HCEC 1CT (cell line): ENCODE results near the gene CENPS.
"Not testable (repeated sequence)": the region's sequence is repeated elsewhere in the genome, so short reads cannot be mapped to it uniquely, and the experiment has no call there.

Experiments used
- DNase-seq: peaks from one replicate; pipeline ENCODE4 v3.0.0-alpha.2; 2017

CENPS gene

DNA sequence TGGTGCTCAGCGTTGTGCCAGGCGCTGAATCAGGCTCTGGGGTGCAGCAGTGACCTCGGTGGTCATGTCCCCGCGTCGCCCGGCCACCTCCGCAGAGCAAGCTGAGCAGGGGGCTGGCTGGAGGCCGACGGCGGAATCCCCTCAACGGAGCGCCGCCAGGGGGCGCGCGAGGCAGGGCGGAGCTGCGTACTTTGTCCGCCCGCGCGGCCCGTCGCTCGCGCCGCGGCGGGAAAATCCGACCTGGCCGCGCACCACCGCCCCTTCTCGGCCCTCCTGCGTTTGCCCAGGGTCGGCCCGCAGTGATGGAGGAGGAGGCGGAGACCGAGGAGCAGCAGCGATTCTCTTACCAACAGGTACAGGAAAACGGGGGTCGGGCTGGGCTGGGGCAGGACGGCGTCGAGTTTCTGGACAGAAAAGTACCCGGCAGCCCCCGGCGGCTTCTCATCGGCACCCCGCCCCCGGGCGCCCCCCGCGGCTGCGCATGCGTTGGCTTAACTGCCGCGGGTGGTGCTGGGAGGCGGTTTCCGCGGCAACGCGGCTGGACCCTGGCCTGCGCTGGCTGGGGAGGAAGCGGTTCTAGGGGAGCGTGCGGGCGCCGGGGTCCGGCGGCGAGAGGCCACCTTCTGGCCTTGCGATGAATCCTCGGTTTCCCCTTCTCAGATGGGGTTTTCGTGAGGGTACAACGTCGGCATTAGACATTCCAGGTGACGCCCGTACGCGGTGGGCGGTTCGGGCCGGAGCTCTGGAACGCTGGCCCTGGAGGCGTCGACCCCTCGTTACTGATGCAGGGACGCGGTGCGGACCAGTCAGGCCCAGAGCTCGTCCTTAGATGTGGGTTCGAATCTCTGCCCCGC lies at the start of gene CENPS:
TSS of gene CENPS (plus strand) at position 218 of the 854 bp plus-strand sequence. CDS start at position 303, 85 bp downstream.
- peak; percentile 82 for DNase-seq

DNA sequence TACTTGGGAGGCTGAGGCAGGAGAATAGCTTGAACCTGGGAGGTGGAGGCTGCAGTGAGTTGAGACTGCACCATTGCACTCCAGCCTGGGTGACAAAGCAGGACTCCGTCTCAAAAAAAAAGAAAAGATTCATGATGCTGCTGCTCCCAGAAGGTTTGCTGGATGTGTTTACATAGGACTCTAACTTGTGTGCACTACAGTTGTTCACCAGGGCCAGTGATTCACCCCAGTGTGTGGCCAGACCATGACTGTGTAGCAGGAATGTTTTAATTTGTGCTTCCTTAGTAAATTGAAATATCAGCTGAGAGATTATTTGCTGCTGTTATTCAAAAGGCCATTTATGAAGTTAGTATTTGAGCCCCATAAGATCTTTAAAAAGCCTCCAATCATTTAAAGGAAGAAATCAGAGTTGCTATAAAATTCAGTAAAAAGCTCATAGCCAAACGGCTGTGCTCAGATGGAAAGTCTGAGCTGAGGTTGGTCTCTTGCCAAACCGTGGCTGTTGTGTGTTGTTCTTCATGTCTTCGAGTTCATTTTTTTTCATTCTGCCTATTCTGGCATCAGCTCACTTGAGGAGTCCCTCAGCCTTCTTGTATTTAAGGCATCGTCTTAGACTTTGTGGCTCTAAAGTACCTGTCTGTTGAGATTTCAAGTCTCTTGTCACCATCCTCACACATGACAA lies 49.5 kb upstream of the CENPS start:
- peak; percentile 87 for DNase-seq

GRCh38 chr1:10383630-10384029 lies 46.6 kb upstream of the CENPS start:
- no peak for DNase-seq

DNA sequence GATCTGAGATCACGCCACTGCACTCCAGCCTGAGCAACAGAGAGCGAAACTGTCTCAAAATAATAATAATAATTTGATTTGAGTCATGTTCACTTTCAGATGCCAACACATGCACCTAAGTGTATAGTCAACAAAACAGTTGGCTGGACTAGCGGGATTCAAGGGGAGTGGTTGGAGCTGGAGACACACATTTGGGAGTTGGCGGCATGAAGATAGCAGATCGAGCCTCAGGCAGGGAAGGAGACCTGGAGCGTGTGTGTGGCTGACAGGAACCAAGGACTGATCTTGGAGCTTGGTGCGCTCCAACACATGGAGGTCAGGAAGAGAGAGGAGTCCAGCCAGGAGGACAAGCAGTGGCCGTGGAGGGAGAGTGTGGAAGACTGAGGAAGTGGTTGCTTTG lies 46.0 kb upstream of the CENPS start:
- DNase-seq = no peak

GRCh38 chr1:10386761-10387676 lies 43.2 kb upstream of the CENPS start:
- DNase-seq = no peak

- DNase-seq = peak; percentile 3
Measured at GRCh38 chr1:10387677-10388386, 42.4 kb upstream of the CENPS start.

- no peak for DNase-seq
Measured at GRCh38 chr1:10388387-10388715, 41.9 kb upstream of the CENPS start.

DNA sequence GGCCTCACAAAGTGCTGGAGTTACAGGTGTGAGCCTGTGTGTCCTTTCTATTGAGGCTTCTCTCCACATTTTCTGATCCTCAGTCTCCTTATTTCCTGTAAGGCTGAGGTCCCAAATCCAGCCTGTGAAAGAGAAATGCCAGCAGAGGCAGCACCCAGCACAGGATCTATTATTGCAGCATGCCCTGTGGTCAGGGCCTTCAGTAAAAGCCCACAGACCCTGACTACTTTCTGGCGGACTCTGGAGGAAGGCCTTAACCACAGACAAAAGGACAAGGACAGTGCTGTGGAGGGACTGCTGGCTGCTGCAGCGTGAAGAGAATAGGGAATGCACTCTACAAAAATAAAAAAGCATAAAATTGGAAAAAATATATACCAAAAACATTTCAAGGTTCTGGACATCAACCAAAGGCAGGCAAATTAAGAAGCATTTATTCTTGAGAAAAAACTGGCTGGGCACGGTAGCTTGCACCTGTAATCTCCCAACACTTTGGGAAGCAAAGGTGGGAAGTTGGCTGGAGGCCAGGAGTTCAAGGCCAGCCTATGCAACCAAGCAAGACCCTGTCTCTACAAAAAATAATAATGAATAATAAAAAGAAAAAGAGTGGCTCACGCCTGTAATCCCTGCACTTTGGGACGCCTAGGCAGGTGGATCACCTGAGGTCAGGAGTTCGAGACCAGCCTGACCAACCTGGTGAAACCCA lies 40.8 kb upstream of the CENPS start:
- DNase-seq = no peak

- no peak for DNase-seq
Measured at GRCh38 chr1:10396870-10397269, 33.4 kb upstream of the CENPS start.

DNA sequence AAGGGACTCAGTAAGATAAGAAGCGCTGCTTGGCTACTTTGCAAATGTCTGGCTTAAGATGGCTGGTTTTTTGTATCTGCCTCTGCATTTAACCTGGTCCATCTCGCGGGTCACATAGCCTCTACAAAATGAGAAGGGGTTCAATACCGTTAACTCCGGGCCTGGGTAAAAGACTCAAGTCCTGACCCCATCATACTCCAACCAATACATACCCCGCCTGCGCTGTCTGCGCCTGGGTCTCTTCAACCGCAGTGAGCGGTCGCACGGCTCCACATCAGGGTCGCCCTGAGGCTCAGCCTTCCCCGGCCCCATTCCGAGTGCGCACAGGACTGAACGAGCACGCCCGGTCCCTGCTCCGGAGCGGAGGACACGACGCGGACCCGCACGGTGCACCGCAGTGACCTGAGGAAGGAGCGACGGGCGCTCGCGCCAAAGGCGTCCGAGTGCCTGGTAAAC lies 31.9 kb upstream of the CENPS start:
- DNase-seq = no peak

DNA sequence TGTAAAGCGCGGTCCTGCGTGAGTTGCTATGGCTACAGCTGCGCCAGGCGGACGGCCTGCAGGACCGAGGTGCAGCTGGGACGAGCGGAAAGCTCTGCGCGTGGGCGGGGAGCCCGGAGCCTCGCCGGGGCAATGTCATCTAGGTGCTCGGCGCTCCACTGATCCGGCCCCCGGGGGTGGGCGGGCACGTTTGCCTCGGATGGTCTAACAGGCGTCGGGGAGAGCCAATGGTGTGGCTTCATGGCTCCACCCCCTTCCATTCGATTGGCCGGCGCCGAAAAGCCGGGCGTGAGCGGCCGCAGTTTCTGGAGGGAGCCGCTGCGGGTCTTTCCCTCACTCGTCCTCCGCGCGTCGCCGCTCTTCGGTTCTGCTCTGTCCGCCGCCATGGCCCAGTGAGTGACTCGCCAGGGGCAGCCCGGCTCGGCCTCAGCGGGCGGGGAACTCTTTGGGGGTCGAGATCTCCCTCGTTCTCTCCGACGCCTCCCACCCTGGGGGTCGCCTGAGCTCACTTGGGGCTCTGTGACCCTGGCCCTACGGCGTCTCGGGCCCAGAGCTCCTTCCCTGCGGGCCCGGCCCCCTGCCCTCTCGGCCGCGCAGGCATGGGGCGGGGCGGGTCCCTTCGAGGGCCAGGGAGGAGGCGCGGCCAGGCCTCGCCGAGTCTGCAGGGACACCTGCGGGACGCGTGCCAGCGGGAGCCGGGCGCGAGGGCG lies 31.3 kb upstream of the CENPS start, which contains the start of gene PGD:
TSS of gene PGD (plus strand) at position 331 of the 710 bp plus-strand sequence. CDS start at position 385, 54 bp downstream.
- DNase-seq = peak; percentile 97

- DNase-seq = peak; percentile 27
Measured at GRCh38 chr1:10399444-10399941, 30.7 kb upstream of the CENPS start.

GRCh38 chr1:10400013-10400412 lies 30.2 kb upstream of the CENPS start:
- no peak for DNase-seq

- peak; percentile 40 for DNase-seq
Measured at GRCh38 chr1:10401281-10401680, 29.0 kb upstream of the CENPS start.

- DNase-seq = peak; percentile 88
Measured at GRCh38 chr1:10402729-10403274, 27.4 kb upstream of the CENPS start.

DNA sequence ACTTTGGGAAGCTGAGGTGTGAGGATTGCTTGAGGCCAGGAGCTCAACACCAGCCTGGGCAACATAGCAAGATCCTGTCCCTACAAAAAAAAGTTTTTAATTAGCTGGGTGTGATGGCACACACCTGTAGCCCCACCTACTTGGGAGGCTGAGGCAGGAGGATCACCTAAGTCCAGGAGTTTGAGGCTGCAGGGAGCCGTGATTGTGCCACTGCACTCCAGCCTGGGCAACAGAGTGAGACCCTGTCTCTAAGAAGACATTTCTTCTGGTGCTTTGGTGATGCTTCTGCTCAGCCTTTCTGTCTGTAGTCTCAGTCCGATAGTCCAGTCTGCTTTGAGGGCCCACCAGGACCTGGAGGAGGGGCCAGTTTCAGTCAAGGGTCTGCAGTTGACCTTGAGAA lies 23.0 kb upstream of the CENPS start:
- DNase-seq = no peak

DNA sequence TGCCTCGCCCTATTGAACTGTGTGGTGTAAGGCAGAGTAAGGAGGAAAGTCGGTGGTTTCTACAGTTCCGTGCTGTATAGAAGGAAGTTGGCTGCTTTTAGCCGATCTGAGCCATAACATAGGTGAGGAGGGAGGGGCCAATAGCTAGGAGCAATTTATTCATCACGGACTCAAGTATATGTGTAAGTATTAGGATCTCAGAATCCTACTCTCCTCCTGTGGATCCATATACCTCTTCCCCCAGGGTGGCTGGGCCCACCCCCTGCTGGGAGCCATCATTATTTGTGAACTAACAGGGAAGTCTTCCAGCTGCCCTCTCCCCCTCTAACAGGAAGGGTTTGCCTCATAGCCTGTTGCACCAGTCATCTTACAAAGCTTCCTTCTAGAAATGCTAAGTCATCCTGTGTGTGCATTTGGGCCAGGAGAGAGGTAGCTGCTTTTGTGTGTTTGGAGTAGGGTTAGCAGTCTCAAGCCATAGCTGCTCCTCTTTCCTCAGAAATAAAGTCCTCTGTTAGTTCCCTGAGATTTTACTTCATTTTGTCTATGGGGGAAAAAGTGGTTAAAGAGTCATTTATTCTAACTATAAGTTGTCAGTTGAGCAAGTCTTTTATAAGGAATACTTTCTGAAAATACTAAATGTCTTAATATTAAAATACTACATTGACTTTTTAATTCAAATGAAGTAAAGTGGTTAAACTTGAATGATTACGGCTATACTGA lies 14.9 kb upstream of the CENPS start:
- peak; percentile 13 for DNase-seq

DNA sequence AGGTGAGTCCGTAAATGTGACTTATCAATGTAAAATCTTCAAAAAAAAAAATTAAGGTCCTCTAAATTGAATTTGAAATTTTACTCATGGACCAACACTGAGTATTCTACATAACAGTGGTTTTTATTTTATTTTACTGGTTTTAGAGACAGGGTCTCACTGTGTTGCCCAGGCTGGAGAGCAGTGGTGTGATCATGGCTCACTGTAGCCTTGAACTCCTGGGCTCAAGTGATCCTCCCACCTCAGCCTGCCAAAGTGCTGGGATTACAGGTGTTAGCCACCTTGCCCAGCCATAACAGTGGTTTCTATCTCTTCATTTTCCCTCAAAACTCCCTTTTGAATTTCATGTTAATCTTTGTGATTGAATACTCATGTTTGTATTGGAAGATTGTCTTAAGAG lies 14.3 kb upstream of the CENPS start:
- DNase-seq = not testable (repeated sequence)

DNA sequence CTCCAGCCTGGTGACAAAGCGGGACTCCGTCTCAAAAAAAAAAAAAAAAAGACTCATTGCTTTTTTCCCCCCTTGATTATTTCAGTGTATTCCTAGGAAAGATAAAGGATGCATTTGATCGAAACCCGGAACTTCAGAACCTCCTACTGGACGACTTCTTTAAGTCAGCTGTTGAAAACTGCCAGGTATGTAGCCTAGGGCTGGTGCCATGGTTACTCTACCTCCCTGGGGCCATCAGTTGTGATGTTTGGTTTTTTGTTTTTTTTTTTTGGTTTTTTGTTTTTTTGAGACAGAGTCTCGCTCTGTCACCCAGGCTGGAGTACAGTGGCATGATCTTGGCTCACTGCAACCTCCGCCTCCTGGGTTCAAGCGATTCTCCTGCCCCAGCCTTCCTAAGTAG lies 11.5 kb upstream of the CENPS start:
- not testable (repeated sequence) for DNase-seq

- DNase-seq = no peak
Measured at GRCh38 chr1:10419351-10419750, 10.9 kb upstream of the CENPS start.
